RWPE1 (cell line): Measurements from ENCODE around the gene KIF5C.

Experiments
- CTCF ChIA-PET: fragments of 350-600 bp; sonication (Branson Sonifier 250); formaldehyde crosslinking; extraction: SDS; loops from one replicate; lab custom pipeline; 2021; lab: Yijun Ruan, JAX
- POLR2A ChIA-PET: fragments of 400-600 bp; formaldehyde crosslinking; extraction: SDS; loops from one replicate; lab custom pipeline; 2020; ENCODE audit warnings: antibody characterized with exemption; ENCODE audit not compliant: low non-redundant PET; lab: Yijun Ruan, JAX
- DNase-seq: peaks from one replicate; pipeline ENCODE4 v3.0.0; 2012; ENCODE audit warnings: low spot score
- H3K27ac ChIP-seq: fragments of 450-650 bp; 2 replicates; pipeline ENCODE4 v1.5.1; 2017
- CTCF ChIP-seq: fragments of 450-650 bp; conservative IDR thresholded peaks from 2 replicates; pipeline ENCODE4 v1.5.1; 2017; ENCODE audit warnings: low read depth, mild to moderate bottlenecking

KIF5C gene

DNA sequence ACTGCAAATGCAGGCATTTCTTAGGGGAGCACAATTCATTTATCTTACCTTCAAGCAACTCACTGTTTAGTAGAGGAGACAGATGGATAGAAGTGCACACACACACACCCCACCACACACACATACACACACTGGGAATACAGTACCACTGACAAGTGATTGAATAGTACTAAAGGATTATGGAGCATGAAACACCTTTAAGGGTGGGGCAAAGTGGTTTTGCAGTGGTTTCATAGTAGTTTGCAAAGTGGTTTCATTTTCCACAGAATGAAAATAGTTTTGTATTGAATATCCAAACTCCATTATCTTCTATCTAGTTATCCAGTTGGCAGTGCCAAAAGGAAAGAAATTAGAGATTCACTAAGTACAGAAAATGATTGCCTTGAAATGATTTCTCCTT lies 18.9 kb downstream of the KIF5C start:
- POLR2A ChIA-PET = no interaction called here
- H3K27ac ChIP-seq = no peak overlapping the region
- CTCF ChIA-PET = no interaction called here
- DNase-seq = no peak
- TF ChIP-seq CTCF = no peak

DNA sequence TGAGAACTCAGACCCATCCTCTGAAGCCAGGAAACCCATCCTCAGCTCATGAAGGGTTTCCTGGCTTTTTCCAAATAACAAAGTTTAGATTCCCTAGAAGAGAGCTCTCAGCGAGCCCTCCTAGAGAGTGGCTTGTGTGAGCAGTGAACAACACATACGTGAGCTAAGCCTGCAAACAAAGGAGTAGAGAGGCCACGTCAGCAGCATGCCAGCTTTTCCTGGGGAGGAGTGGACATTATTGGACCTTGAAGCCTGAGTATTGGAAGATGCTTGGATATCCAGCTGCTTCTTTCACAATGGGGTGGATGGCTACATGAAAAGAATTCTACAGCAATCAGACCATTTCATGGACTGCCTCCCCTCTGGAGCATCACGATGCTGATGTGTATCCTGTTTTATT lies 21.1 kb downstream of the KIF5C start:
- H3K27ac ChIP-seq = no peak overlapping the region
- DNase-seq = no peak
- ChIA-PET POLR2A (no interaction called here), CTCF (interaction anchor here (1.2 kb wide), 1 partner anchor 9 kb away, joined by 3 read pairs; no protein-coding TSS in a partner anchor)
- TF ChIP-seq CTCF = no peak

DNA sequence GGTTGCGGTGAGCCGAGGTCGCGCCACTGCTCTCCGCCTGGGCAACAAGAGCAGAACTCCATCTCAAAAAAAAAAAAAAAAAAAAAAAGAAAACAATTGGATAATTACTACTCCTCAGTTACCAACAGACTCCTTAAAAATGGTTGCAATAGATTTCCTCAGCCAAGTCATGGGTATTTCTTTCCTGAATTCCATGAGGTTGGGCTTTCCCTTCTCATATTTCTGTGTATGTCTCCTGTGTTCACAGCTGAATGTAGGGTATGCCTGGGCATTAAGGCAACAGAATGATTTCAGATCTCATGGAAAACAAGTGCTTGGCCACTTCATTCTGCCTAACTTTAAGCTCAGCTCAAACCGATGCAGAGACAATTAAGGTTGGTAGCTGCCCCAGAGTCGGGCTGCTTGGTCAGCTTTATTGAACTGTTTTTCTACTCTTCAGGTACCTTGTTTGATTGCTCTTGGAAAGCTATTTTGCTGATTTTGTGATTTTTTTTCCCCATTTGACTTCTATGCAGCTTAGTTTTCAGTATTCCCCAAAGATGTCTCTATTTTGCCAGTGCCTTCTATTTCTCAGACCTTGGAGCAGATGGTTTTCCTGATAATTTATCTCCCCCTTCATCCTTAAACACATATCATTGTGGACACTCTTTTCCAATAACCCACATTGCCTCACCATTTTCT lies 24.8 kb downstream of the KIF5C start:
- no peak overlapping the region for H3K27ac ChIP-seq
- DNase-seq = no peak
- no peak for TF ChIP-seq CTCF
- ChIA-PET POLR2A (no interaction called here), CTCF (interaction anchor here (0.7 to 1.0 kb wide), 2 partner anchors 13 to 1076 kb away, joined by 3 to 4 read pairs; no protein-coding TSS in a partner anchor)

DNA sequence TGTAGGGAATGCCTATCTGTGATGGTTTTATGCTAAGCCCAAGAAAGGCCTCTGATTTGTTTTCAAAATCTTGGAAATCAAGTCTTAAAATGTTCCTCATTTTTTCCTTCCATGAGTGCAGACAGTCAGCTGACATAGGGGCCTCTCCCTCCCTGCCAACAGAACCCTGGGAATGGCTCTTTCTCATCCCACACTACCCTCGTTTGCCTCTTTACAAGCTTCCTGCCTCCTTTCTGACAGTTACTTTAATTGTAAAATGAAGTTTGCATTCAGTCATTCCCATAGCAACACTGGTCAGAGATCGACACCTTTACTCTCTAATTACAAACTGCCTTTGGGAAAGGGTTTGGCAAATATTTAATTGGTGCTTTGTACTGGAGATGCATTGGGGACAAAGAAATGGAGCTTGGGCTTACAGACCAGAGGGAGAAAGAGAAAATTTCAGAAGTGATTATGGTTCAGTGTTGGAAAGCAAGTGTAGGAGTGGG lies 25.4 kb downstream of the KIF5C start:
- ChIA-PET CTCF (interaction anchor here (0.5 to 1.0 kb wide), 3 partner anchors 13 to 1076 kb away, joined by 3 to 4 read pairs (median 3); no protein-coding TSS in a partner anchor), POLR2A (no interaction called here)
- no peak for TF ChIP-seq CTCF
- DNase-seq = no peak
- H3K27ac ChIP-seq = no peak overlapping the region

DNA sequence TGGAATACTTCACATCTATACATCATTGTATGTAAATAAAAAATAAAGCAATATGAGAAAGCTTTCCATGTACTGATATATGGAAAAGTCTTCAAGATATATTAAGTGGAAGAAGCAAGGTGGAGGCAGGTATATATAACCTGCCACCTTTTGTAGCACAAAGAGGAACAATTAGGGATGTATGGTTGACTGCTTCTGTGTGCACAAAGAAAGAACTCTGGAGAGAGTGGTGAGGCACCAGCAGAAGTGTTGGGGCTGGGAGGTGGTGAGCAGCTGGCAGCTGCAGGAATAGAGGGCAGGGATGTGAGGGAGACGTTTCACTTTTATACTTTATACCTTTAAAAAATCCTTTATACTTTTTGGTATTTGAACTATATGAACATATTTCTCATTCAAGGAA lies 26.1 kb downstream of the KIF5C start:
- TF ChIP-seq CTCF = no peak
- ChIA-PET POLR2A (no interaction called here), CTCF (interaction anchor here (0.5 kb wide), 1 partner anchor 63 kb away, joined by 3 read pairs; no protein-coding TSS in a partner anchor)
- H3K27ac ChIP-seq = no peak overlapping the region
- no peak for DNase-seq

- CTCF ChIA-PET = interaction anchor here (0.6 kb wide), 1 partner anchor 935 kb away, joined by 3 read pairs; no protein-coding TSS in a partner anchor
- no peak for DNase-seq
- TF ChIP-seq CTCF = no peak
- H3K27ac ChIP-seq = no peak overlapping the region
- POLR2A ChIA-PET = no interaction called here
These were observed 27.8 kb downstream of the KIF5C start for GRCh38 chr2:148902798-148903197.
